CD4-positive, alpha-beta T cell treated with Interleukin-2 at 100 ng/mL for 4 hours (primary cell): Measurements from ENCODE around the gene YWHAH.
"Not testable (repeated sequence)": the region's sequence is repeated elsewhere in the genome, so short reads cannot be mapped to it uniquely, and the experiment has no call there.

Experiments
- DNase-seq: peaks from one replicate; pipeline ENCODE4 v3.0.0-alpha.2; 2020; ENCODE audit warnings: low spot score

The YWHAH gene

GRCh38 chr22:31981976-31982375, 37.6 kb downstream of the YWHAH start:
- DNase-seq: not testable (repeated sequence)

- DNase-seq: no peak
Observed at GRCh38 chr22:31983911-31984656, 39.7 kb downstream of the YWHAH start.

GRCh38 chr22:31987218-31987617, 42.9 kb downstream of the YWHAH start:
- no peak for DNase-seq

- no peak for DNase-seq
Observed at GRCh38 chr22:31991102-31991839, 46.9 kb downstream of the YWHAH start.

- DNase-seq: no peak
Observed at GRCh38 chr22:31995046-31995445, 50.7 kb downstream of the YWHAH start.

- no peak for DNase-seq
Observed at GRCh38 chr22:31995807-31996206, 51.5 kb downstream of the YWHAH start.

GRCh38 chr22:31998784-31999385, 54.5 kb downstream of the YWHAH start:
- no peak for DNase-seq

GRCh38 chr22:32000181-32000580, 55.8 kb downstream of the YWHAH start:
- no peak for DNase-seq

- no peak for DNase-seq
Observed at GRCh38 chr22:32005453-32005852, 61.1 kb downstream of the YWHAH start.
